Fibroblast of the conjunctiva (primary cell): Measurements from ENCODE around the gene HMGB1.

ENCODE experiments used
- DNase-seq: peaks from one replicate; pipeline ENCODE4 v3.0.0-alpha.2; 2010; ENCODE audit warnings: low read depth

The HMGB1 gene

GRCh38 chr13:30429721-30430694 lies 35.7 kb downstream of the HMGB1 start:
- DNase-seq = peak; percentile 62

- DNase-seq = no peak
Observed at GRCh38 chr13:30429235-30429634, 36.5 kb downstream of the HMGB1 start.

GRCh38 chr13:30423891-30424290 lies 41.8 kb downstream of the HMGB1 start:
- no peak for DNase-seq

GRCh38 chr13:30422054-30422839 lies 43.5 kb downstream of the HMGB1 start, which contains the start of gene UBE2L5:
UBE2L5 (plus strand) TSS chr13:30422493; CDS start chr13:30427991, 5,498 bp downstream.
- peak; percentile 59 for DNase-seq

GRCh38 chr13:30421093-30422053 lies 44.4 kb downstream of the HMGB1 start:
- DNase-seq = peak; percentile 82

GRCh38 chr13:30418717-30419459 lies 46.8 kb downstream of the HMGB1 start:
- no peak for DNase-seq

GRCh38 chr13:30418075-30418716 lies 47.5 kb downstream of the HMGB1 start:
- no peak for DNase-seq

GRCh38 chr13:30416471-30416870 lies 49.3 kb downstream of the HMGB1 start:
- DNase-seq = no peak

GRCh38 chr13:30415430-30416030 lies 50.2 kb downstream of the HMGB1 start:
- DNase-seq = no peak

GRCh38 chr13:30413842-30414241 lies 51.9 kb downstream of the HMGB1 start:
- no peak for DNase-seq

- DNase-seq = no peak
Observed at GRCh38 chr13:30412346-30412745, 53.4 kb downstream of the HMGB1 start.

- no peak for DNase-seq
Observed at GRCh38 chr13:30410705-30411125, 55.0 kb downstream of the HMGB1 start.

GRCh38 chr13:30409886-30410704 lies 55.6 kb downstream of the HMGB1 start:
- DNase-seq = no peak

GRCh38 chr13:30408319-30409101 lies 57.2 kb downstream of the HMGB1 start:
- DNase-seq = peak; percentile 77

GRCh38 chr13:30406779-30407416 lies 58.8 kb downstream of the HMGB1 start:
- no peak for DNase-seq
